T47D (cell line): ENCODE data around the gene FJX1.

ENCODE experiments used
- DNase-seq, 2 experiments: peaks; one replicate each; pipeline versions ENCODE4 v3.0.0 to v3.0.0-alpha.2; 2011 to 2012; ENCODE audit warnings: low read depth in 1 of 2, low spot score in 1 of 2
- JUND ChIP-seq: IDR thresholded peaks from 2 replicates; pipeline ENCODE4 v1.6.1; 2012; ENCODE audit warnings: low read depth
- in situ Hi-C: cut with HindIII; loops from 2 replicates; pipeline ENCODE4 v1.10.0; 2016; ENCODE audit warnings: low sequenced_read_pairs, low pct_unique_long_range_greater_than_20kb

Gene FJX1

GRCh38 chr11:35614939-35615569 lies 3.2 kb upstream of the FJX1 start:
- DNase-seq = peak in 1 of 2 experiments; percentile 62
- no peak for TF ChIP-seq JUND
- in situ Hi-C loops = no loop called here

DNA sequence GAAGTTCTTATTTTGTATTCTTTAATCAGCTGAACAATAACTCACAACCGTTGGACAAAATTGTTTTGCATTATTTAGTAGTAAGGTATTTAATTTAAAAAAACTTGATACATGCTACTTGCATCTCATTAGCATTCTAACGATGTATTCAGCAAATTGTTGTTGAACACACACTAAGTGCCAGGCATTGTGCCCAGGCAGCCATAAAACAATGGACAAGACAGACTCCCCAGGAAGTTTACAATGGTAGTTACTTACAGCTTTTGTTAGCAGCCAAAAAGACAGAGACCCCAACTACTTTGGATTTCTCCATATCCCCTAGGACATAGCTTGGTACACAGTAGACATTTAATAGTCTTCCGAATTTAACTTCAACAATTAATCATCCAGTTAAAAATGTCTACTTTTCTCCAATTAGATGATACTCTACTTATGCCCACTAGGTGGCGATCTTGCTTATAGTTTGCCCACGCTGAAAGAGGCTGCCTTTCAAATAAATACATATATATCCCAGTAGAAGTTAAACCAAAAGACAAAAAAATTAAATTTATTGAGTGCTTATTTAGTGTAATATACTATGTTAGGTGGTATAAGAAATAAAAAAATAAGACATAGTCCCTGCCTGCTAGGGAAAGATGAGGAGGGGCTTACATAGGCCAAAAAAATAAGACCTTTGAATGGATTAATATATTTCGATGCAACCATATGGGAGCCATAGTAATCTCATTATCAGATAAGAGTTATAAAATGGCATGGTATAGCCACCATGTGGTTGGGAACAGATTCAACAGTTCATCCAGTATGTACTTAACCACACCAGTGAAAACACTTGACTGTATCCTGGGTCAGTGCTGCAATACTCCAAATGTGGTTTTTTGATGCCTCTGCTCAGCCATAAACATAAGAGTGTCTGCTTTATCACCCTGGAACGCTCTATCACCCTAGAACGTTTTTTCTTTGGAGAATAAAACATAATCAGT lies 2.0 kb upstream of the FJX1 start:
- in situ Hi-C loops = no loop called here
- TF ChIP-seq JUND = no peak
- DNase-seq = peak; percentile 56 to 69

DNA sequence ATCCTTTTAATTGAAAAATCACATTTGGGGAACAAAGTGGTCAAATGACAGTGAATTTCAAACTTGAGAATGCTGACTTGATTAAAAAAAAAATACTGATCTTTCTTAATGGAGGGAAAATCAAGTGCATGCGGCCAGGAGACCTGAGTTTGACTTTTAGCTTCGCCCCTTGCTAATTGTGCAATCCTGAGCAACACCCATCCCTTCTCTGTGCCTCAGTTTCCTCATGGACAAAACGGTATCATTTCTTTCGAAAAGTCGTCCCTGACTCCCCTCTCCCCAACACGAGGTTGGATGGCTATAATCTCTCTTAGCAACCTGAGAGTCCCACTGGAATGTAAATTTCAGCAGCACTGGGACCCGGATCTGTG lies 959 bp upstream of the FJX1 start:
- in situ Hi-C loops = no loop called here
- TF ChIP-seq JUND = no peak
- no peak for DNase-seq

DNA sequence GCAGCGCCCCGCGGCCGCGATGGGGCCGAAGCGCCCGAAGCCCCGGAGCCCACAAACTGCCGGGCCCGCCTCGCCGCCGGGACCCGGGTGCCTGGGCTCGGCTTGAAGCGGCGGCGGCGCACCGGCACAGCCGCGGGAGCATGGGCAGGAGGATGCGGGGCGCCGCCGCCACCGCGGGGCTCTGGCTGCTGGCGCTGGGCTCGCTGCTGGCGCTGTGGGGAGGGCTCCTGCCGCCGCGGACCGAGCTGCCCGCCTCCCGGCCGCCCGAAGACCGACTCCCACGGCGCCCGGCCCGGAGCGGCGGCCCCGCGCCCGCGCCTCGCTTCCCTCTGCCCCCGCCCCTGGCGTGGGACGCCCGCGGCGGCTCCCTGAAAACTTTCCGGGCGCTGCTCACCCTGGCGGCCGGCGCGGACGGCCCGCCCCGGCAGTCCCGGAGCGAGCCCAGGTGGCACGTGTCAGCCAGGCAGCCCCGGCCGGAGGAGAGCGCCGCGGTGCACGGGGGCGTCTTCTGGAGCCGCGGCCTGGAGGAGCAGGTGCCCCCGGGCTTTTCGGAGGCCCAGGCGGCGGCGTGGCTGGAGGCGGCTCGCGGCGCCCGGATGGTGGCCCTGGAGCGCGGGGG lies 346 bp downstream of the FJX1 start:
- in situ Hi-C loops = no loop called here
- TF ChIP-seq JUND = no peak
- DNase-seq = peak; percentile 59 to 74

- TF ChIP-seq JUND = no peak
- peak; percentile 52 to 79 for DNase-seq
- in situ Hi-C loops = no loop called here
Observed at GRCh38 chr11:35619116-35619854, 1.0 kb downstream of the FJX1 start.

DNA sequence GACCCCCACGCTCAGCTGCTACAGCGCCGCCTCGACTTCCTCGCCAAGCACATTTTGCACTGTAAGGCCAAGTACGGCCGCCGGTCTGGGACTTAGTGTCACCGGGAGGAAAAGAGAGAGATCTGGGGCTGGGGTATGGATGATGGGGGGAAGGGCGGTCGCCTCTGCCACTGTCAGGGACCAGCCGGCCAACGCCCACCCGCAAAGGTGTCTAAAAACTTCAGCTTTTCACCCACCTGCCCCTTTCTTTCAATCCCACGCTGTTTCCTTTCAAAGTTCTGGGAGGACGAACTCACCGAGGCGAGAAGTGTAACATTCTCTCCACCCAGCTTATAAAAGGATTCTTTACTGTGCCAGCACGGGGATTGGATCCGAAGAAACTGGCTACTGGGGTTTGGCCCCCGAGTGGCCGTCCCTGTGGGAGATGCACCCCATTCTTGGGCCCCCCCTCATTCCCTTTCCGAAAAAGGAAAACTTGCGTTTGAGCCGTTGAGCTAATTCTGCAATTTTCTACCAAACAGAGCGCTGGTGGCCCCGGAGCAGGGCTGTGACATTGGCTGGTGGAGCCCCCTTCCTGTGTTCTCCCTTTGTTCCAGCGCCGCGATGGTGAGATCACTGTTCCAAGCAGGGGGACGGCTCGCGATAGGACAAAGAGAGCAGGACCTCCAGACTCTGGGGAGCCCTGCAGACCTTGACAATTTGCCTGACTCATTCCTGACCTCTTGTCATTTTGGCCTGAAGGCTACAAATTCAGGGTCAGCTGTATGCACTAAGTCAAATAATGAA lies 1.8 kb downstream of the FJX1 start:
- in situ Hi-C loops = no loop called here
- TF ChIP-seq JUND = no peak
- DNase-seq = peak; percentile 39 to 51

DNA sequence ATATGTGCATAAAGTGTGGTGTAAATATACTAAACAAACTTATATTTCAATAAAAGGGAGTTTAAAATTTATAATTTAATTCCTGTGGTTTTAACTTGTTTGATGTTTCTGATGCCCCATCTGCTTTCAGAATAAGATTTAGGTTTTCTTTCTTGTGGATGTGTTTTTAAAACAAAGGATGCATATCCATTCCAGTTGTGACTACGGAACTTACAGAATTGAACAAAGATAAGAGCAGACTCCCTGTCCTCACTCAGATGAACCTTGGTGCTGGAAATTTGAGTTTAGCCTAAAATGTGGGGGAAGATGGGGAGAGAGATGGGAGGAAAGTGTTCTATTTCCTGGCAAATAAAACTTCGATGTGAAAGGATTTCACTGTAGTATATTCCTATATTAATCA lies 2.5 kb downstream of the FJX1 start:
- in situ Hi-C loops = no loop called here
- TF ChIP-seq JUND = no peak
- DNase-seq = no peak

DNA sequence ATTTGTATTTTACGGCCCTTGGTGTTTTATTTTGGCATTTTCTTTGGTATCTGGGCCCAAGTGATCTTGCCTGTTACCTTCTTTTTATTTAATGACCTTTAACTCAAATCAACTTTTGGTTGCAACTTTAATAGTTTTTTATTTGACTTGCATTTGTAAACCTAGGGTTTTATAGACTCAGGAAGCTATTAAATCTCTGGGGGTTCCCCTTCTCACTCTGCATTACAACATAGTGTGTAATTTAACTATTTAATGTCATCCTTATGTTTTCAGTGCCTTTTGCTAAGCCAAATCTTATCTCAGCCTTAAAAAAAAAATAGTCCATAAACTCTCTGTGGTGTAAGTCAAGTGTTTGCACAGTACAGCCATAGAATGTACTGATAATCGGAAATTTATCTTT lies 3.4 kb downstream of the FJX1 start:
- DNase-seq = no peak
- in situ Hi-C loops = no loop called here
- no peak for TF ChIP-seq JUND

- peak; percentile 66 to 90 for DNase-seq
- TF ChIP-seq JUND = peak; percentile 48; the same call in 1 of the 2 replicates
- in situ Hi-C loops = no loop called here
Observed at GRCh38 chr11:35622070-35622469, 3.8 kb downstream of the FJX1 start.

DNA sequence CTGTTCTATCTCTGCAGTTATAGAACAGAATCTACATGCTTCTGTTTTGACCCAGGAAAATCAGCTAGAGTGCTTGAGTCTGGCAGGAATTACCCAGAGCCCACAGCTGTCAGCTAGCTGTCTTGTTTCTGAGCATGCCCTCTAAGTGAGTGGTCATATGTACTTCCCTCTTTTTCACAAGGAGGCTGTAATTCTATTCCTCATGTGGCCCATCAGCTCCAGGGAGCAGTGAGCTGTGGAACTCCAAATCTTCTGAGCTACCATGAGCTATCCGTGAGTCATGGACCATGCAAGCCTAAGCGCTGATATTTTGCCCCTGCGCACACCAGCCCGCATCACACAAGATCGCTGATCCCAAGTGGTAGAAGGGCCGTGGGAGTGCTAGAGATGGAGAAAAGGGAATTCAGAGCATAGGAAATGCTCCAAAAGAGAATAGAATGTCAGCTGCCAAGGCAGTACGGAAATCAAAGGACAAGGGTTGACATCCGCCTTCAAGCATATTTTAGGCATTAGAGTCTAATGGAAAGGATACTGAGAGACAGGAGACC lies 5.4 kb downstream of the FJX1 start:
- no peak for DNase-seq
- in situ Hi-C loops = no loop called here
- TF ChIP-seq JUND = no peak

GRCh38 chr11:35624316-35624715 lies 6.1 kb downstream of the FJX1 start:
- TF ChIP-seq JUND = no peak
- in situ Hi-C loops = no loop called here

More at GRCh38 chr11:35624316-35624715, 6.1 kb downstream of the FJX1 start:
- DNase-seq = no peak
